A673 (cell line): Measurements from ENCODE around the gene GABPA. TPM values are rescaled to one million over a fixed set of nuclear protein-coding genes. Genes with fewer than 3 reads are reported as not detected.

Experiments used
- BruUV-seq: library from RNA; stranded (reverse); fragments of 400-500 nt; replicated peaks from 2 replicates; lab custom pipeline; 2021; lab: Mats Ljungman, UMichigan
- CTCF ChIA-PET: fragments of 300-600 bp; sonication (Branson Sonifier 250); formaldehyde crosslinking; loops from one replicate; lab custom pipeline; 2022; ENCODE audit warnings: antibody characterized with exemption; lab: Charles Lee
- POLR2A ChIA-PET: fragments of 300-600 bp; sonication (Branson Sonifier 250); formaldehyde crosslinking; loops from one replicate; lab custom pipeline; 2022; ENCODE audit warnings: antibody characterized with exemption; ENCODE audit not compliant: low non-redundant PET; lab: Charles Lee
- DNase-seq: peaks from one replicate; pipeline ENCODE4 v3.0.0-alpha.2; 2015; ENCODE audit warnings: low spot score
- H3K27ac ChIP-seq: fragments of 200-600 bp; sonication (generic); 2 replicates; pipeline ENCODE4 v1.5.1; 2016; ENCODE audit warnings: mixed run types, low read depth, mild to moderate bottlenecking, mixed read lengths, antibody characterized with exemption, low read length; ENCODE audit not compliant: poor library complexity, severe bottlenecking
- H3K27me3 ChIP-seq: fragments of 200-600 bp; sonication (generic); replicated peaks from 2 replicates; pipeline ENCODE4 v1.6.1; 2017; ENCODE audit warnings: mixed run types, low read depth, mild to moderate bottlenecking, mixed read lengths, antibody characterized with exemption, low read length; ENCODE audit not compliant: insufficient read depth, poor library complexity
- H3K36me3 ChIP-seq: fragments of 200-600 bp; sonication (generic); 2 replicates; pipeline ENCODE4 v1.6.1; 2016; ENCODE audit warnings: mixed run types, mild to moderate bottlenecking, mixed read lengths, antibody characterized with exemption, low read length; ENCODE audit not compliant: insufficient read depth, poor library complexity, severe bottlenecking
- H3K4me1 ChIP-seq: fragments of 200-600 bp; sonication (generic); 2 replicates; pipeline ENCODE4 v1.6.1; 2017; ENCODE audit warnings: mixed run types, mild to moderate bottlenecking, mixed read lengths, antibody characterized with exemption, low read length; ENCODE audit not compliant: insufficient read depth, poor library complexity, severe bottlenecking
- H3K4me3 ChIP-seq: fragments of 200-600 bp; sonication (generic); 2 replicates; pipeline ENCODE4 v1.5.1; 2016; ENCODE audit warnings: low read depth, mixed run types, mild to moderate bottlenecking, mixed read lengths, low read length; ENCODE audit not compliant: poor library complexity, severe bottlenecking
- H3K9me3 ChIP-seq: fragments of 200-600 bp; sonication (generic); 2 replicates; pipeline ENCODE4 v1.6.1; 2016; ENCODE audit warnings: mixed run types, low read depth, mild to moderate bottlenecking, mixed read lengths, antibody characterized with exemption, low read length; ENCODE audit not compliant: poor library complexity, severe bottlenecking
- EZH2 ChIP-seq: fragments of 200-600 bp; sonication (generic); IDR thresholded peaks from 2 replicates; pipeline ENCODE4 v1.6.1; 2017; ENCODE audit warnings: borderline replicate concordance, low read depth, mild to moderate bottlenecking, mixed read lengths, antibody characterized with exemption, low read length; ENCODE audit not compliant: poor library complexity, severe bottlenecking
- intact Hi-C: fragments of 100-400 bp; cut with micrococcal nuclease; formaldehyde crosslinking; loops from one replicate; pipeline ENCODE4 v1.10.0; 2022; ENCODE audit not compliant: unreplicated experiment
- total RNA-seq: library from RNA; stranded (reverse); gene quantifications from 2 replicates; pipeline ENCODE4 v1.2.3, GENCODE V29; 2021
- TF ChIP-seq, protein P1 (sequence below): fragments of 300-800, 200-600 bp; sonication (generic); conservative IDR thresholded peaks from 2 replicates; pipeline ENCODE4 v1.5.1; 2017; ENCODE audit warnings: low read depth, mild to moderate bottlenecking, antibody characterized with exemption, low read length, moderate library complexity, mixed read lengths

The GABPA gene
- total RNA-seq, 1 experiment from 2014 or later: 26.2 TPM

DNA sequence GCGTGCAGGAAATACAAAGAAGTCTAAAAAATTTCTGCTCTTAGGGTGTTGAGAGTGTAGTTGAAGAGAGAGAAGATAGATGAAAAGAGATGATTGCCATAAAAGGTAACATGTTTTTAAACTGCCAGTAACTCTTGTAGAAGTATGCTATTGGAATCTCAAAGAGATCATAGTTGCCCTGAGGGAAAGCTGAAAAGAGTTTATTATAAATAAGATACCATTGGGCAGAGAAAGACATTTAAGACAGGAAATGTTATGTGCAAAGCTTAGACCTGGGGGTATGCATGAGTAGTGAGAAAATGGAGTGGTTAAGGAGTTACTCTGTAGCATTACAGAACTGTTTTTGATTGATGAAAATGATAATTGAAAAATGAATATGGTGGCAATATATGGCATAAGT lies 17.6 kb downstream of the GABPA start:
- H3K27ac ChIP-seq: no peak overlapping the region
- intact Hi-C loops: no loop called here
- H3K4me1 ChIP-seq: no peaks in the 10 kb centered on the region
- no peak for TF ChIP-seq EZH2
- TF ChIP-seq, protein P1, sequence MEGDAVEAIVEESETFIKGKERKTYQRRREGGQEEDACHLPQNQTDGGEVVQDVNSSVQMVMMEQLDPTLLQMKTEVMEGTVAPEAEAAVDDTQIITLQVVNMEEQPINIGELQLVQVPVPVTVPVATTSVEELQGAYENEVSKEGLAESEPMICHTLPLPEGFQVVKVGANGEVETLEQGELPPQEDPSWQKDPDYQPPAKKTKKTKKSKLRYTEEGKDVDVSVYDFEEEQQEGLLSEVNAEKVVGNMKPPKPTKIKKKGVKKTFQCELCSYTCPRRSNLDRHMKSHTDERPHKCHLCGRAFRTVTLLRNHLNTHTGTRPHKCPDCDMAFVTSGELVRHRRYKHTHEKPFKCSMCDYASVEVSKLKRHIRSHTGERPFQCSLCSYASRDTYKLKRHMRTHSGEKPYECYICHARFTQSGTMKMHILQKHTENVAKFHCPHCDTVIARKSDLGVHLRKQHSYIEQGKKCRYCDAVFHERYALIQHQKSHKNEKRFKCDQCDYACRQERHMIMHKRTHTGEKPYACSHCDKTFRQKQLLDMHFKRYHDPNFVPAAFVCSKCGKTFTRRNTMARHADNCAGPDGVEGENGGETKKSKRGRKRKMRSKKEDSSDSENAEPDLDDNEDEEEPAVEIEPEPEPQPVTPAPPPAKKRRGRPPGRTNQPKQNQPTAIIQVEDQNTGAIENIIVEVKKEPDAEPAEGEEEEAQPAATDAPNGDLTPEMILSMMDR: no peak
- H3K4me3 ChIP-seq: no peak overlapping the region
- H3K9me3 ChIP-seq: no peaks in the 10 kb centered on the region
- POLR2A ChIA-PET: no interaction called here
- H3K27me3 ChIP-seq: no peaks in the 10 kb centered on the region
- no TSS peak for BruUV-seq
- CTCF ChIA-PET: no interaction called here
- peaks cover 20% of the 10 kb centered on the region for H3K36me3 ChIP-seq
- no peak for DNase-seq

DNA sequence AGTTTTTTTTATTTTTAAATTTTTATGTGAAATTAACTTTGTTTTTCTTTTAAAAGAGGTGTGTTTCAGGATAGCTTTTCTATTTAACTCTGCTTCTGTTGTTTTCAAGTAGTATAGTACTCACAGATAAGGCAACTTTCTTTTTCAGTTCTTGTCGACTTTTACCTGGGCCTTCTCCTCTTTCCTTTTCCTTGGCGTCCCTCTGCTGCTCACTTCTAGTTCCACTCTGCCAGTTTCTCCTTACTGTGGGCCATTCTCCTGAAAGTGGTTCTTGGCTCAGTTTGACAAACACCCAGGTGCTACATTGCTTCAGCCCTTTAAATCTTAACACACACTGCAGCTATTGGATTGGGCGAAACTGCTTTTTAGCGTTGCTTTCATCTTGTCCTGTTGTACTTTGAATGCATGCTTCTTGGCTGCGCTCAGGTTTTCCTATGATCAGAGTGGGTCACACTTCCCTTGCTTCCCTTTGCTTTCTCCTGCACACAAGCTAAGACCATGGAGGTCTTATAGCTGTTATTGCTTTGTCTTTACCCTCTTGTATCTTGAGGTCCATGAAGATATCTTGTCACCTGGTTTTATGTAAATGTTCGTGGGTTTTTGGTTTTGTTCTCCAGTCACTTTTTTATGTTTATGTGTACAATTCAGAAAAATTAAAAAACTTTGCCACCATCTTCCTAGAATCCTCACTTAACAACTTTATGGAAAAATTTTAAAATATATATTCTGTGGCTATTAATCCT lies 21.6 kb downstream of the GABPA start:
- Histone ChIP-seq H3K36me3 (peaks cover 36% of the 10 kb centered on the region), H3K27ac (no peak overlapping the region), H3K27me3 (no peaks in the 10 kb centered on the region), H3K4me3 (no peak overlapping the region), H3K9me3 (no peaks in the 10 kb centered on the region), H3K4me1 (no peaks in the 10 kb centered on the region)
- POLR2A ChIA-PET: no interaction called here
- TF ChIP-seq, protein P1: no peak
- no peak for TF ChIP-seq EZH2
- intact Hi-C loops: no loop called here
- BruUV-seq: no TSS peak
- CTCF ChIA-PET: no interaction called here
- no peak for DNase-seq

DNA sequence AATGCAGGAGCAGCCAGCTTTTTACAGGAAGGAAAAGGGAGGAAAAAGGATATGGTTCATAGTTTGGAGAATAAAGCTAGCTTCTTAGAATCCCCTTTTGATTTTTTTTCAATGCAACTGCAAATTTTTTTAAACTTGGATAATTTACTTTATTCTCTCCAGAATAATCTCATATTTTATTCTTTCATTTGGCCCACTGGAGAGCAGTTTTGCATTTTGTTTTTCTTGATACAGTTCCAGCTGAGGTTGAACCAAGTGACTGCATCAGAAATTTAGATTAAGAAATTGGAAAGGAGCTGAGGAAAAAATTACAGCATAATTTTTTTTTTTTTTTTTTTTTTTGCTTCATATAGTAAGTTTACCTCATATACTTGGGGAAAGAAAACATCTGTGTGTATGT lies 22.8 kb downstream of the GABPA start:
- no peaks in the 10 kb centered on the region for H3K9me3 ChIP-seq
- POLR2A ChIA-PET: no interaction called here
- no TSS peak for BruUV-seq
- no peak for TF ChIP-seq EZH2
- TF ChIP-seq, protein P1: no peak
- CTCF ChIA-PET: no interaction called here
- H3K4me3 ChIP-seq: no peak overlapping the region
- H3K4me1 ChIP-seq: no peaks in the 10 kb centered on the region
- H3K27me3 ChIP-seq: no peaks in the 10 kb centered on the region
- DNase-seq: no peak
- peaks cover 33% of the 10 kb centered on the region for H3K36me3 ChIP-seq
- intact Hi-C loops: no loop called here
- H3K27ac ChIP-seq: no peak overlapping the region
